ENCODE data around the gene FPR3.

GRCh38 chr19:51797480-51797879 lies 2.5 kb downstream of the FPR3 start:
- TF ChIP-seq RAD21 (IDR thresholded peaks at IDR 0.05; ENCODE audit: low read depth): no peak
- TF ChIP-seq TAF1 (IDR thresholded peaks at IDR 0.05; ENCODE audit: low read depth): no peak

Data from Ishikawa (cell line).